CD4-positive, alpha-beta T cell treated with Interferon gamma for 1 hour (primary cell): ENCODE data around the gene CRYGD.
A peak's percentile ranks its signal among the peaks of the same experiment; 100 is the strongest.
"Not testable (repeated sequence)": the region's sequence is repeated elsewhere in the genome, so short reads cannot be mapped to it uniquely, and the experiment has no call there.

Source experiments
- DNase-seq: peaks from one replicate; pipeline ENCODE4 v3.0.0-alpha.2; 2020

Gene CRYGD

GRCh38 chr2:208124013-208124715 lies at the start of gene CRYGD:
TSS of gene CRYGD (minus strand) at chr2:208124524. CDS start at chr2:208124473, 51 bp downstream.
- DNase-seq = not testable (repeated sequence)

GRCh38 chr2:208172125-208172524 lies 47.8 kb upstream of the CRYGD start:
- peak; percentile 61 for DNase-seq

- no peak for DNase-seq
Observed at GRCh38 chr2:208164951-208165755, 40.8 kb upstream of the CRYGD start.

GRCh38 chr2:208163489-208163888 lies 39.2 kb upstream of the CRYGD start, which contains the start of gene CRYGA:
TSS of gene CRYGA (minus strand) at chr2:208163589. CDS start at chr2:208163556, 33 bp downstream.
- DNase-seq = no peak

- no peak for DNase-seq
Observed at GRCh38 chr2:208156439-208156838, 32.1 kb upstream of the CRYGD start.

GRCh38 chr2:208153156-208153555 lies 28.8 kb upstream of the CRYGD start:
- DNase-seq = no peak

- no peak for DNase-seq
Observed at GRCh38 chr2:208150956-208151355, 26.6 kb upstream of the CRYGD start.

- DNase-seq = no peak
Observed at GRCh38 chr2:208150094-208150493, 25.8 kb upstream of the CRYGD start.

GRCh38 chr2:208148803-208149202 lies 24.5 kb upstream of the CRYGD start:
- DNase-seq = no peak

- DNase-seq = no peak
Observed at GRCh38 chr2:208147759-208148158, 23.4 kb upstream of the CRYGD start.

GRCh38 chr2:208147008-208147407 lies 22.7 kb upstream of the CRYGD start:
- no peak for DNase-seq

- no peak for DNase-seq
Observed at GRCh38 chr2:208146006-208146405, 21.7 kb upstream of the CRYGD start, which contains the start of gene CRYGB. TSS of gene CRYGB (minus strand) at chr2:208146158. CDS start at chr2:208146120, 38 bp downstream.

- no peak for DNase-seq
Observed at GRCh38 chr2:208142925-208143799, 18.8 kb upstream of the CRYGD start.

- no peak for DNase-seq
Observed at GRCh38 chr2:208142240-208142924, 18.1 kb upstream of the CRYGD start.

- no peak for DNase-seq
Observed at GRCh38 chr2:208139447-208139846, 15.1 kb upstream of the CRYGD start.

GRCh38 chr2:208138334-208138733 lies 14.0 kb upstream of the CRYGD start:
- DNase-seq = not testable (repeated sequence)

- no peak for DNase-seq
Observed at GRCh38 chr2:208136716-208137094, 12.4 kb upstream of the CRYGD start.

- no peak for DNase-seq
Observed at GRCh38 chr2:208135794-208136715, 11.7 kb upstream of the CRYGD start.

GRCh38 chr2:208134928-208135586 lies 10.7 kb upstream of the CRYGD start:
- no peak for DNase-seq

- no peak for DNase-seq
Observed at GRCh38 chr2:208130712-208131110, 6.4 kb upstream of the CRYGD start.
